Activated T-cell treated with anti-CD3 and anti-CD28 coated beads, Interleukin-2, amount 50 U/mL, for 48 hours (primary cell): ENCODE results near the gene FAM219B.
"Not testable (repeated sequence)": the region's sequence is repeated elsewhere in the genome, so short reads cannot be mapped to it uniquely, and the experiment has no call there.

ENCODE experiments used
- DNase-seq, 2 experiments: peaks; one replicate each; pipeline ENCODE4 v3.0.0-alpha.2; 2020

Gene FAM219B

GRCh38 chr15:74902295-74903075 is 4.2 kb downstream of the FAM219B start:
- DNase-seq: no peak

- peak; percentile 67 to 76 for DNase-seq
Measured at GRCh38 chr15:74901612-74902063, 5.0 kb downstream of the FAM219B start.

- DNase-seq: no peak
Measured at GRCh38 chr15:74897300-74897701, 9.3 kb downstream of the FAM219B start.

GRCh38 chr15:74896316-74896715 is 10.3 kb downstream of the FAM219B start:
- DNase-seq: no peak

- DNase-seq: no peak
Measured at GRCh38 chr15:74895830-74896229, 10.8 kb downstream of the FAM219B start.

- DNase-seq: not testable (repeated sequence)
Measured at GRCh38 chr15:74894383-74894782, 12.3 kb downstream of the FAM219B start.

DNA sequence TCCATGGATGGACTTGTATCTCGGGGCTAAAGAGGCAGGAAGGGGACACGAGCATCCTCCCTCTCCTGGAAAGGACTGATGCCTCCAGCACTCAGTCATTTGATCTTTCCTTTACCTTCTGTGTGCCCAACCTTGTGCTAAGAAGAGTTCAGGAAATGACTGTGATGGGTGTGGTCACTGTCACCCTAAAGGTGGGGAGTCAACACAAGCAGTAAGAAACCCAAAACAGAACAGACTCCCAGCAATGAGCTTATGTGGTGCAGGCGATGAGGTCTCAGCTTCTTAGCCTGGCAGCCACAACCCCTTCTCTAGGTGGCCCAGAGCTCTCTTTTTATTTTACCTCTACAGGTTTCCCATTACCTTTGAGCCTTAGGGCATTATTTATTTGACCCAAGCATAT is 13.0 kb downstream of the FAM219B start:
- no peak for DNase-seq

GRCh38 chr15:74892931-74893330 is 13.7 kb downstream of the FAM219B start:
- no peak for DNase-seq

- no peak for DNase-seq
Measured at GRCh38 chr15:74892313-74892712, 14.3 kb downstream of the FAM219B start.

DNA sequence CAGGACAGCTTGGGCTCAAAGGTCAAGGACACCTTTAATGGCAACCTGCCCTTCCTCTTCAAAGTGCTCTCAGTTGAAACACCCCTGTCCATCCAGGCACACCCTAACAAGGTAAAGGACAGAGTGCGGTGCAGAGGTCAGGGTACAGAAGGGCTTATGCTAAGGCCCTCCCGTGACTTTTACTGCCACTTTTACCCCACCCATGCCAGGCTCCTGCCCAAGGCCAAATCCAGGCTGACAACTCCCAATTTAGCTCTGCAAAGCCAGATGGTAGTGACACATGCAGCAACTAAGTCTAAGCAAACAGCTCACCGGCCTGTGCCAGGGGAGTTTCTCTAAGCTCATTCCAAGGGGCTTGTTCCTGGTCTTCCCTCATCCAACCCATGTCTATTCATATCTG is 15.2 kb downstream of the FAM219B start:
- no peak for DNase-seq

GRCh38 chr15:74890665-74890960 is 16.0 kb downstream of the FAM219B start:
- DNase-seq: no peak

DNA sequence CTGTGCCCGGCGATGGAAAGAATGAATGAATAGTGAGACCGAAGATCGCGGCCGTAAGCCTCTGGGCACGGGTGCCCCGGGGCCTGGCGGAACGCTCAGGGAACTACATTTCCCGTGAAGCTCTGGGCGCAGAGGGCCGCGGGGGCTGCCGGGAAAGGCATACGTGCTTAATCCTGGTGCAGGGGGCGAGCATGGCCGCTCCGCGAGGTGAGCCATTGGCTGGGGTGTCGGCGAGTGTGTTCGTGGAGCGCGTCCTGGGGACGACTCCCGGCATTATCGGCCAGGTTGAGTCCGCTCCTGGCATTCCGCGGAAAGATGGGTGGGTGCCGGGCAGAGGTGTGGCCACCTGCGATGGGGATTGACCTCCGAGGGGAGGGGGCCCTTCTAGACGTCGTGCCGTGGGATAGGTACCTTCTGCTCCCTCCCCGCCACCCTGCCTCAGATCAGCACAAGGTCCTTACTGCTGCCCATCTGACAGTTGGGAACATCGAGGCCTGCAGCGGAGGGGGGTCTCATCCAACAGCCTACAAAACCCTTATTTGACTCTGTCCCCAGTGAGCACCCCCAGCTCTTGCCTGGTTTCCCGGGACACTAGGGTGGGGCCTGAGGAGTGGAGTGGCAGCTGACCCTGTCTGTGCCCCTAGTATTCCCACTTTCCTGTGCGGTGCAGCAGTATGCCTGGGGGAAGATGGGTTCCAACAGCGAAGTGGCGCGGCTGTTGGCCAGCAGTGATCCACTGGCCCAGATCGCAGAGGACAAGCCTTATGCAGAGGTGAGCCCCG is 16.6 kb downstream of the FAM219B start, which contains the start of gene MPI:
MPI (plus strand) TSS at position 160 of the 782 bp plus-strand sequence; CDS start at position 192, 32 bp downstream.
- DNase-seq: peak; percentile 93 to 94

DNA sequence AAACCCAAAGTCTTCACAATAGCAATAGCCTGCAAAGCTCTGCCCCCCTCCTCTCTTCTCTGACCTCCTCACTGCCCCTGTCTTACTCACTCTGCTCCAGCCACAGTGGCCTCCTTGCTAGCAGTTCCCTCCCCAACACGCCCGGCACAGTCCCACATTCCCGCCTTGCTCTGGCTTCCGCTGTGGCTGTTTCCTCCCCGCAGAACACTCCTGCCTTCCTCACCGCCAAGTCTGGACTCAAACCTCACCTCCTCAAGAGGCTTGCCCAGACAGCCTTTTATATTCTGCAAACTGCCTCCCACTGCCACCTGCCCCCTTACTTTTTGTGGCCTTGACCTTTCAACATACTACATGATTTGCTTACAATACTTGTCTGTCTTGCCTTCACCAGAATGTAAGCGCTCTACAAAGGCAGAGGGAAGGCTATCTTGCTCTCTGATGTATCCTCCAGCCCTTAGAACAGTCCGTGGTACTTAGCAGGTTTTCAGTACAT is 17.2 kb downstream of the FAM219B start:
- no peak for DNase-seq

GRCh38 chr15:74888716-74889115 is 17.9 kb downstream of the FAM219B start:
- no peak for DNase-seq

DNA sequence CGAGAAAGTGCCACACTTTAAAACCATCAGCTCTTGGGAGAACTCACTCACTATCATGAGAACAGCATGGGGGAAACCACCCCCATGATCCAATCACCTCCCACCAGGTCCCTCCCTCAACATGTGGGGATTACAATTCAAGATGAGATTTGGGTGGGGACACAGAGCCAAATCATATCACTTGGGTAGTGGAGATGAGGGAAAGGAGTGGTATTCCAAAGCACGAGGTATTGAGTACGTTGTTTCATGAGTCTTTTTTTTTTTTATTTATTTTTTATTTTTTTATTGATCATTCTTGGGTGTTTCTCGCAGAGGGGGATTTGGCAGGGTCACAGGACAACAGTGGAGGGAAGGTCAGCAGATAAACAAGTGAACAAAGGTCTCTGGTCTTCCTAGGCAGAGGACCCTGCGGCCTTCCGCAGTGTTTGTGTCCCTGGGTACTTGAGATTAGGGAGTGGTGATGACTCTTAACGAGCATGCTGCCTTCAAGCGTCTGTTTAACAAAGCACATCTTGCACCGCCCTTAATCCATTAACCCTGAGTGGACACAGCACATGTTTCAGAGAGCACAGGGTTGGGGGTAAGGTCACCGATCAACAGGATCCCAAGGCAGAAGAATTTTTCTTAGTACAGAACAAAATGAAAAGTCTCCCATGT is 19.0 kb downstream of the FAM219B start:
- DNase-seq: not testable (repeated sequence)

DNA sequence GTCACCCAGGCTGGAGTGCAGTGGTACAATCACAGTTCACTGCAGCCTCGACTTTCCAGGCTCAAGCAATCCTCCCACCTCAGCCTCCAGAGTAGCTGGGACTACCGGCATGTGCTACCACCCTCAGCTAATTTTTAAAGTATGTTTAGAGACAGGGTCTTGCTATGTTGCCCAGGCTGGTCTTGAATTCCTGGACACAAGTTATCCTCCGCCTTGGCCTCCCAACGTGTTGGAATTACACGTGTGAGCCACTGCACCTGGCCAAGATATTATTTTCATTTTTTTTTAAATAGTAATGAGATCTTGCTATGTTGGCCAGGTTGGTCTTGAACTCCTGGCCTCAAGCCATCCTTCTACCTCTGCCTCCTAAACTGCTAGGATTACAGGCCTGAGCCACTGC is 21.2 kb downstream of the FAM219B start:
- no peak for DNase-seq

GRCh38 chr15:74884428-74885223 is 22.0 kb downstream of the FAM219B start:
- DNase-seq: no peak

DNA sequence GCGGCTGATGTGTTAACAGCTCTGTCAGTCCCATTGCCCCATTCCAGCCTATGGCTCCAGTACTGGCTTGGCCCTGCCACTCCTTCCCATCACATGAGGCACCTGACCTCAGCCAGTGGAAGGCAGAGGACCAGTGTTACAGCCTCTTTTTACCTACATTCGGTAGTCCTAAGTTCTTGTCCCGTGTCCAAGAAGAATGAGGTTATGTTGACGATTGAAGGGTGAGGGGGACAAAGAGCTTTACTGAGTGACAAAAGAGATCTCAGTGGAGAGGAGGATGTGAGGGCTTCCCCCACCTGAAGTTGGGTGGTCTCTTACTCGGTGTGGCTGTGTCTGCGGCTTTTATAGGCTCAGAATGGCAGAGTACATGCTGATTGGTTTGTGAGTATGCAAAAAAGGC is 24.1 kb downstream of the FAM219B start:
- no peak for DNase-seq

DNA sequence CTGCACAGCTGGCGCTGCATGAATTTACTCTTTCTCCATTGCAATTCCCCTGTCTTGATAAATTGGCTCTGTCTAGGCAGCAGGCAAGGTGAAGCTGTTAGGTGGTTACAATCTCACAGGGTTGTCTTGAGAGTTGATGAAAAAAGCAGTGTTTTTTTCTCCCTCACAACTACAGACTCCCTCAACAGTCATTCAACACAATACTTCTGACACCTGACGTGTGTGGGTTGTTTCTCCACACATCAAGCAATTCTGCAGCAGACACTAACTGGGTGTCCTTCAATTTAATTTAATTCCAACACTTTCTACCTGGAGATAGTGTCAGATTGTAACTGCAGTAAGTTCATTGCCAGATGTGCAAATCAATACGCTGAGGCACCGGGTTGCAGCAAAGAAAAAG is 28.4 kb downstream of the FAM219B start:
- no peak for DNase-seq

- DNase-seq: peak in 1 of 2 experiments; percentile 55
Measured at GRCh38 chr15:74873756-74874424, 32.8 kb downstream of the FAM219B start.

GRCh38 chr15:74873036-74873755 is 33.5 kb downstream of the FAM219B start, which contains the start of gene SCAMP2:
Gene SCAMP2, minus strand, starts transcription at chr15:74873365. Its CDS starts 110 bp downstream, at chr15:74873255.
- DNase-seq: peak; percentile 93
